GM21786 (cell line): Measurements from ENCODE around the gene C10orf95.

ENCODE experiments used
- ATAC-seq: cut with Tn5 transposase; IDR thresholded peaks from one replicate; pipeline ENCODE4 v1.9.1; 2021; ENCODE audit not compliant: unreplicated experiment

C10orf95 gene

GRCh38 chr10:102435529-102436233 is 15.7 kb downstream of the C10orf95 start:
- ATAC-seq, result no peak

DNA sequence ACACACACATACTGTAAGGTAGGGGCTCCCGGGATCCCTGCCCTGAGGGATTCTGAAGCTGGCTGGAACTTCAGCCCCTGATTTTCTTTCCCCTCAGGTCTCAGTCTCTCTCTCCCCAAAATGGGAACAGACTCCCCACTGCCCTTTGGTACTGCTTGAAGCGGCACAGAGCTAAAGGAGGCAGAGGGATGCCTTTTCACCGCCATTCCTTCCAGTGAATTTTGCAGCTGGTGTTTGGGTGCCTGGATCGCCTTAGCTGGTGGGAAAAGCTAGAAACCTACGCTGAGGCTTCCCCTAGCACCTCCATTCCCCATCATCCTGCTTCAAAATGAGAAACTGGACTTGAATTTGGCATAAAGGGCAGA is 16.2 kb downstream of the C10orf95 start:
- ATAC-seq, result no peak

- ATAC-seq, result no peak
Observed at GRCh38 chr10:102434394-102435132, 16.8 kb downstream of the C10orf95 start.

DNA sequence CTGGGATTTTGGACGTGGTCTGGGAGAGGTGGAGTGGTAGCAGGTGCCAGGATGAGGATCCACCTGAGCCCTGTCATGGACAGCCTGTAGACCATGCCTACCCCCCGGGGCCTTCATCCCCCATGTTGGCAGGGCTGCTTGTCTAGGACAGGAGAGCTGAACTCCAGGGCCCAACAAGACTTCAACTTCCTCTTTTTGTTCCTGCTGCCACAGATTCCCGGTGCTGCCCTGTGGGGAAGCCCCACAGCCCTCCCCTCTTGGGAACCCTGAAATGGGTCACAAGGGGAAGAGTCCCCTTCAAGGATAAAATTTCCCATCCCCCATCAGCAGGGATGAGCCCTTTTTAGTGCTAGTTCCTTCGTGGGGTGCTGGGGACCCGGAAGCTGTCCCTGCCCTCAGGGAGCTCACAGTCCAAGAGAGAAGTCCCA is 17.7 kb downstream of the C10orf95 start:
- no peak for ATAC-seq

DNA sequence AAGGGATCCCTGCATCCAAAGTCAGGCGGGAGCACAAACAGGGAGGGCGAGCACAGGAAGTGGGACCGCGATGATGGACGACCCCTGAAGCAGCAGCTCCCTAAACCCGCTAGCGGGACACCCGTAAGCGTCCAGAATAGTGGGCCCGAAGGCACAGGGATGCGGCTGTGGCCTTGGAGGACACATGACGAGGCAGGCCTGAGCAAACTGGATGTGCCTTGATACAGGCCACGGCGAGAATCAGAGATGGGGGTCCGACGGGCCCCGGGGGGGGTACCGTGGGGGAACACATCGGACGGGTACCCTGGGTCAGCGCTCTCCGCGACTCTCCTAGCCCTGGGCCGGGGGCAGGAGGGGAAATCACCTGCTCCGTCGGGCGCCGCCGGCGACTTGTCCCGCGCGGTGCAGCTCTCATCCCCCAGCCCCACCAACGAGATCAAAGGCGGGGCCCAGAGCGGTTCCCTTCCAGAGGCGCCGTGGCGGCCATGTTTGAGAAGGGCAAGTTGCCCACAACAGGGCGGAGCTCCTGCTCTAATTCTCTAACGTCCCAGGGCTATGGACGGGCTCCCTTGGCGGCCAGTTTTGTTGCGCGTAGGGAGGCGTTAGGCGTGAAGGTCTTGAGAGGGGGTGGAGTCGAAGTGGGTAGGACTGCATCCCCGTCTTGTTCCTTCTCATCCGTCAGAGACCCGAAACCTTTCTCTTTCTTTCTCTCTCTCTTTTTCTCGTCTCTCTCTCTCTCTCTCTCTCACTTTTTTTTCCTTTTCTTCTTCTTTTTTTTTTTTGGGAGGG is 19.0 kb downstream of the C10orf95 start, which contains the start of gene CUEDC2:
TSS of gene CUEDC2 (minus strand) at position 413 of the 789 bp plus-strand sequence. CDS start 7,386 bp downstream, outside the sequence.
- peak; percentile 89 for ATAC-seq

DNA sequence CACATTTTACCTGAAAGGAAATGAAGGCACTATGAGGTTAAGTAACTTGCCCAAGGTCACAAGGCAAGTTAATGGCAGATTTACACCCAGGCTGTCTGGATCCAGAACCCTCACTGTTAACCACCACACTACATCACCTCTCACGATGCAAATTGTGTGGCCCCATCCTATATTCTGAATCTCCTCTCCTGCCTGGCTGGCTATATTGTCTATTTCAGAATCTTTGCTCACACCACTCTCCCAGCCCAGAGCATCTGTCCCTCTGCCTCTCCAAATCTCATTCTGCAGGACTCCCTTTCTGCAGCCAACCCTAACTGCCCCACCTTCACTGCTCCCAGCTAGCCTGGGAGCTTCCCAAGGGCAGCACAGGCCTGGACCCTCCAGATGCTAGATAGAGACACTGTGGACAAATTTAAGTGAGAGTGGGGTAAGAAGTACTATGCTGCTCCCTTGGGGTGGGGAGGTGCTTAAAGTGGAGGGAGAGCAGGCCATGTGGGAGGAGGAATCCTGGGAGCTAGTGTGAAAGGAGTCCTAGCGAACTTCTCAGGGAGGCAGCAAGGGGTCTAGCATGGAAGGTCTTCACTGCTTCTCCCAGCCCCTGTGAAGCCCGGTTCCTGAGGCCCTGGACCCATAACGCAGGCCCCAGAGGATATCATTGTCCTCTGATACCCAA is 19.8 kb downstream of the C10orf95 start:
- ATAC-seq, result no peak

- no peak for ATAC-seq
Observed at GRCh38 chr10:102429468-102429867, 21.9 kb downstream of the C10orf95 start.

DNA sequence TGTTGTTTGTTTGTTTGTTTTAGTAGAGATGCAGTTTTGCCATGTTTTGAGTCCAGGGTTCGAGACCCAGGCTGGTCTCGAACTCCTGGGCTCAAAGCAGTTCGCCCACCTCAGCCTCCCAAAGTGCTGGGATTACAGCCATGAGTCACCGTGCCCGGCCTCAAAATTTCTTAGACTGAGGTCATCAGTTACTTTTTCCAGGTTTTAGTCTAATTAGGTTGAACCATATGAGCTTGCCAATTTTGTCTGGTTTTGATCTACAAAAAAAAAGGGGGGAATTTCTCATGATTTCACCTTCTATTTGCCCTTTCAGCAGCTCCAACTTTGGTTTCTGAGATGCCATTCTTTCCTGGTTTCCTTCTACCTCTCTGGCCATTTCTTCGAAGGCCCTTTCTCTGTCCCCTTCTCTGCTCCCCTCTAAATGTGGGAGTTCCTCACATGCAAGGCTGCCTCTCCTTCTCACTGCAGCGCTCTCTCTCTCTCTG is 24.5 kb downstream of the C10orf95 start:
- no peak for ATAC-seq

GRCh38 chr10:102425444-102425843 is 25.9 kb downstream of the C10orf95 start:
- no peak for ATAC-seq

DNA sequence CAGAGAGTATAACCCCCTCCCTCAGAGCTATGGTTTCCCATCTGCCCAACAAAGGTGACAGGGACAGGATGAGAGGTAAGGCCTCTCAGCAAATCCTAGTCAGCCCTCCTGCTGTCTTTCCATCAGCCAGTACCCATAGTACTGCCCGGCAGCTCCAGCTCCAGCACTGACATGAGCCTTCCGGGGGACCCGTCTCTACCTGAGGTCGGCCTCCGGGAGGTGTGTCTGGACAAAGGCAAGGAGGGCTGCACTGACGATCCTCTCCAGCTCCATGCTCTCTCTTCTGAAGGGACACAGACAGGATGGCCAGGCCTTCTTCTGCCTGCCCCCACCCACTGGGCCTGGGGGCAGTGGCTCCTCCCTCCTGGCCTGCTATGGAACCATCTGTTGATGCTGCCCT is 26.4 kb downstream of the C10orf95 start:
- ATAC-seq, result no peak

DNA sequence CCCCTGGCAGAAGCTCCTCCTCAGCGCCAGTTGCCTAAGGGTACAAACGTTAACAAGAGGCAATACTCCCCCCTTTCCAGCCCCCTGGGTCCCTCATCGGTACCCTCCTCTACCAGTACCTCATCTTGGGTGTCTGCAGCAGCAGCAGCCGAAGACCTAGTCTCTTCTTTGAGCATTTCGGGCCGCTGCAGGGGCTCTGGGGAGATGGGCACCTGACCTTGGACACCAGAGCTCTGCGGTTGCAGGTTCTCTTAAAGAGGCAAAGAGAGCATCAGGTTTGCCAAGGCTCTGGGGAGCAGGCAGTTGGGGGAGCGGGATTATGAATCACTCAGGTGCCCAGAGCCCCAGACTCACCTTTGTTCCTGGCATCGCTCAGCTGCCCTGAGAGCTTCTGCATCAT is 27.2 kb downstream of the C10orf95 start:
- no peak for ATAC-seq

GRCh38 chr10:102423372-102423968 is 27.9 kb downstream of the C10orf95 start:
- no peak for ATAC-seq

DNA sequence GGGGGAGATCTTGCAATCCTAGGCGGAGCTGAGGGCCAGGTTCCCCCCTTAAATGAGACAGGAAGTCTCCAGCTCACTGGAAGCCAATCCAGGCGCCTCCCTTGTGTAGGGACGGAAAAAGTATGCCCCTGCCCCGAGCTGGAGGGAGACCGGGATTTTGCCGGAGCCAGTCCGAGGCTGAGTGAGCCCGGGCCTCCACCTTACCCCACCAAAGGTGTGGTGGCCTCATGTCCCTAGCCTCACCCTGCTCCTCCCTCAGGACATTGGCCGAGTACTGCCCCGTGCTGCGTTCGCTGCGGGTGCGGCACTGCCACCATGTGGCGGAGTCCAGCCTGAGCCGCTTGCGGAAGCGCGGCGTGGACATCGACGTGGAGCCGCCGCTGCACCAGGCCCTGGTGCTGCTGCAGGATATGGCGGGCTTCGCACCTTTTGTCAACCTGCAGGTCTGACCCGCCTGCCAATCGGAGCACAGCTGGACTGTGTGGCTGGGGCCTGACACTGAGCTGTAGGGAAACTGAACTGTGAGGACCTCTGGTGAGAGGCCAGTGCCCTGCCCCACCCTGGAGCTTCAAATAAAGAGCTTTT is 28.7 kb downstream of the C10orf95 start:
- no peak for ATAC-seq

DNA sequence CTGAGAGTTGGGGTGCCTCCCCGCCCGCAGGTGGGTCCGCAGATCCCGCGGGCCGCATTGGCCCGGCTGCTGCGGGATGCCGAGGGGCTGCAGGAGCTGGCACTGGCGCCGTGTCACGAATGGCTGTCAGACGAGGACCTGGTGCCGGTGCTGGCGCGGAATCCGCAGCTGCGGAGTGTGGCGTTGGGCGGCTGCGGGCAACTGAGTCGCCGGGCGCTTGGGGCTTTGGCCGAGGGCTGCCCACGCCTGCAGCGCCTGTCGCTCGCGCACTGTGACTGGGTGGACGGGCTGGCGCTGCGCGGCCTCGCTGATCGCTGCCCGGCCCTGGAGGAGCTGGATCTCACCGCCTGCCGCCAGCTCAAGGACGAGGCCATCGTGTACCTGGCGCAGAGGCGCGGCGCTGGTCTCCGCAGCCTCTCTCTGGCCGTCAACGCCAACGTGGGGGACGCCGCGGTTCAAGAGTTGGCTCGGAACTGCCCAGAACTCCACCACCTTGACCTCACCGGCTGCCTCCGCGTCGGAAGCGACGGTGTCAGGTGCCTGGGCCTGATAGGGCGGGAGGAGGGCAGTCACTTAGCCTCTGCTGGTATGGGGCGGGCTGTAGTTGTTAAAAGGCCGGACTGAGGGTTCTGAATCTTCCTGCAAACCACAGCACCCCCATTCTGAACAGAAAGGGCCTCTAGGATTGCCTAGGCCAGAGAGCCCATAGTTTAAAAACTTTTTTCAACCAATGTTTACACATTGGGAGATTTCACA is 29.4 kb downstream of the C10orf95 start:
- ATAC-seq, result no peak

DNA sequence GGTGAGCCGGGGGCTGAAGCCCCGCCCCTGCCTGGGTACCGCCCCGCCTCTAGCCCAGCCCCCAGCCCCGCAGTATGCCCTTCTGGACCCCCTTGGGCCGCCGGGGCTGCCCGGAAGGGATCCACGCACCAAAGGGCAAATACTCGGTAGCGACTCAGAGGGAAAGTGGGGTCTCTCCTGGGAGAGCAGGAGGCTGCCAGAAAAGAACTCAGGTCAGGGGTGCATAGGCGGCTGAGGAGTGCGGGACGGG is 29.9 kb downstream of the C10orf95 start:
- no peak for ATAC-seq

DNA sequence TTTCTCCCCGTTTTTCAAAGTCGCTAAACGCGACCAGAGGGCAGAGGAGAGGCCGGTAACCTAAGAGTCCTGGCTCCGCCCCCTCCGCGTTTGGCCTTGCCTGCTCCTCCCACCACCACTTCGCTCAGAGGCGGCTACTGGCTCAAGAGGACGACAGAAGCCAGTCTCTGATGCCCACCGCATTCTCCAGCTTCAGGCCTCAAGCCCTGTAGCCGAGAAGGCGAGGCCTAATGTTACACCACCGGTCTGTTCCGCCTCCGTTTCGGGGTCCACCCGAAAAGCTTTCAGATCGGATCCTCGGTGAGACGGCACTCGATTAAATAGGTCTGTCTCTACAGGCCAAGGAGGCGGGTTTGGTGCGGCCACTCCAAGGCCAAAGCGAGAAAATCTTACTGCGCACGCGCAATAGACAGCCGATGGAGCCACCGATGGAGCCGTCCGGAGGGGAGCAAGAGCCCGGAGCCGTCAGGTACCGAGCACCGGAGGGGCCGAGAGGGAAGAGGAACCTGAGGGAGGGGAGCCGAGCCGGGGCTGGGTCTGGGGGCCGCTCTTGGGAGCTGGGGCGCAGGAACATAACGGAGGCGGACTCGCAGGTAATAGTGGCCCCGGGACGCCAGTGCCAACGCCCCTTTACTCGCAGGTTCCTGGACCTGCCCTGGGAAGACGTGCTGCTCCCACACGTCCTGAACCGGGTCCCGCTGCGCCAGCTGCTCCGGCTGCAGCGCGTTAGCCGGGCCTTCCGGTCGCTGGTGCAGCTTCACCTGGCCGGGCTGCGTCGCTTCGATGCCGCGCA is 30.4 kb downstream of the C10orf95 start, which contains the start of gene FBXL15:
TSS of gene FBXL15 (plus strand) at position 123 of the 793 bp plus-strand sequence. CDS start at position 417, 294 bp downstream.
- peak; percentile 63 for ATAC-seq

- ATAC-seq, result no peak
Observed at GRCh38 chr10:102420181-102420713, 31.1 kb downstream of the C10orf95 start.
